HT1080 (cell line): ENCODE results near the gene ABCA2. TPM values are rescaled to one million over a fixed set of nuclear protein-coding genes. Genes with fewer than 3 reads are reported as not detected.

Experiments
- DNase-seq: peaks from one replicate; pipeline ENCODE4 v3.0.0-alpha.2; 2015; ENCODE audit warnings: low read depth
- polyA plus RNA-seq, 2 experiments: library from polyadenylated mRNA; depleted of rRNA; stranded (reverse); fragments of >200 nt; gene quantifications; 2 replicates each; pipeline ENCODE4 v1.2.3, GENCODE V29; 2015
- total RNA-seq: library from RNA; depleted of rRNA; stranded (reverse); fragments of >200 nt; shearing (Covaris generic); gene quantifications from 2 replicates; pipeline ENCODE4 v1.2.3, GENCODE V29; 2014; rRNA removed

The ABCA2 gene, protein sequence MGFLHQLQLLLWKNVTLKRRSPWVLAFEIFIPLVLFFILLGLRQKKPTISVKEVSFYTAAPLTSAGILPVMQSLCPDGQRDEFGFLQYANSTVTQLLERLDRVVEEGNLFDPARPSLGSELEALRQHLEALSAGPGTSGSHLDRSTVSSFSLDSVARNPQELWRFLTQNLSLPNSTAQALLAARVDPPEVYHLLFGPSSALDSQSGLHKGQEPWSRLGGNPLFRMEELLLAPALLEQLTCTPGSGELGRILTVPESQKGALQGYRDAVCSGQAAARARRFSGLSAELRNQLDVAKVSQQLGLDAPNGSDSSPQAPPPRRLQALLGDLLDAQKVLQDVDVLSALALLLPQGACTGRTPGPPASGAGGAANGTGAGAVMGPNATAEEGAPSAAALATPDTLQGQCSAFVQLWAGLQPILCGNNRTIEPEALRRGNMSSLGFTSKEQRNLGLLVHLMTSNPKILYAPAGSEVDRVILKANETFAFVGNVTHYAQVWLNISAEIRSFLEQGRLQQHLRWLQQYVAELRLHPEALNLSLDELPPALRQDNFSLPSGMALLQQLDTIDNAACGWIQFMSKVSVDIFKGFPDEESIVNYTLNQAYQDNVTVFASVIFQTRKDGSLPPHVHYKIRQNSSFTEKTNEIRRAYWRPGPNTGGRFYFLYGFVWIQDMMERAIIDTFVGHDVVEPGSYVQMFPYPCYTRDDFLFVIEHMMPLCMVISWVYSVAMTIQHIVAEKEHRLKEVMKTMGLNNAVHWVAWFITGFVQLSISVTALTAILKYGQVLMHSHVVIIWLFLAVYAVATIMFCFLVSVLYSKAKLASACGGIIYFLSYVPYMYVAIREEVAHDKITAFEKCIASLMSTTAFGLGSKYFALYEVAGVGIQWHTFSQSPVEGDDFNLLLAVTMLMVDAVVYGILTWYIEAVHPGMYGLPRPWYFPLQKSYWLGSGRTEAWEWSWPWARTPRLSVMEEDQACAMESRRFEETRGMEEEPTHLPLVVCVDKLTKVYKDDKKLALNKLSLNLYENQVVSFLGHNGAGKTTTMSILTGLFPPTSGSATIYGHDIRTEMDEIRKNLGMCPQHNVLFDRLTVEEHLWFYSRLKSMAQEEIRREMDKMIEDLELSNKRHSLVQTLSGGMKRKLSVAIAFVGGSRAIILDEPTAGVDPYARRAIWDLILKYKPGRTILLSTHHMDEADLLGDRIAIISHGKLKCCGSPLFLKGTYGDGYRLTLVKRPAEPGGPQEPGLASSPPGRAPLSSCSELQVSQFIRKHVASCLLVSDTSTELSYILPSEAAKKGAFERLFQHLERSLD (N-terminal part only)
- total RNA-seq = 7.5 and 9.0 TPM in 2 replicates
- 20.2 and 25.6 TPM in 2 replicates for polyA plus RNA-seq (2015; cell fraction: cytosol; rRNA removed)
- 83.6 and 95.5 TPM in 2 replicates for polyA plus RNA-seq (2015; cell fraction: nucleus; rRNA removed)

DNA sequence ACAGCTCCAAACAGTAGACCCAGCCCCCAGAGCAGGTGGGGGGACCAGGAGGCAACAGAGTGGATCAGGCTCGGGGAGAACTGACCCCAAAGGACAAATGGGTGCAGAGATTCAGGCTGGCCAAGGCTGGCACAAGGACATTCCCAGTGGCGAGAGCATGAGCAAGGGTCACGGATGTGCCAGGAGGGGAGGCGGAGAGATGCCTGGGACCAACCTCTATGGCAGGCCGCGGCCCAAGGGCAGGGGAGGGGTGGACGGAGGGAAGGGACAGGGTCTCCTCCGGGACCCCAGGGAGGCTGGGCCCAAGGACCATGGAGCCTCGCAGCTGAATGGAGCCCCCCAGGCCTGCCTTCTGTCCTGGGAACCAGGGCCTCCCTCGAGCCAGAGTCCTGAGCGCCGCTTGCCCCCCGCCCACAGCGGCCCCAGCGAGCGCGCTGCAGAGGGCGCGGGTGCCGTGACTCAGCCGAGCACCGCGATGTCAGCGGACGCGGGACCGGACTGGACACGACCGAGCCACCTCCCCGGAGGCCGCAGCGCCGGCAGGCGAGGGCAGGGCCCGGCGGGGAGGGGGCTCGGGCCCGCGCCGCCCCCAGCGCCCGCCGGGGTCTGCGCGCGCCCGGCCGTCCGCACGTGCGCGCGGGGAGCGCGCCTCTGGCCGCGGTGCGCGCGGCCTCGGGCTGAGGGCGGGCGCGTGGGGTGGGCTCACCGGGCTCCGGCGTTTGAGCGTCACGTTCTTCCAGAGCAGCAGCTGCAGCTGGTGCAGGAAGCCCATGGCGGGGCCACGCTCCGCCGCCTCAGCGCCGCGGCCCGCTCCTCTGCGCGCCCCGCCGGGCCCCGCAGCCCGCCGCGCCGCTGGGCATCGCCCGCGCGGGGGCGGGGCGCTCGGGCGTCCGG, at the start of gene ABCA2:
Gene ABCA2 (minus strand): TSS at position 869 of the 894 bp plus-strand sequence. CDS start 97 bp downstream, at position 772.
- DNase-seq = no peak

DNA sequence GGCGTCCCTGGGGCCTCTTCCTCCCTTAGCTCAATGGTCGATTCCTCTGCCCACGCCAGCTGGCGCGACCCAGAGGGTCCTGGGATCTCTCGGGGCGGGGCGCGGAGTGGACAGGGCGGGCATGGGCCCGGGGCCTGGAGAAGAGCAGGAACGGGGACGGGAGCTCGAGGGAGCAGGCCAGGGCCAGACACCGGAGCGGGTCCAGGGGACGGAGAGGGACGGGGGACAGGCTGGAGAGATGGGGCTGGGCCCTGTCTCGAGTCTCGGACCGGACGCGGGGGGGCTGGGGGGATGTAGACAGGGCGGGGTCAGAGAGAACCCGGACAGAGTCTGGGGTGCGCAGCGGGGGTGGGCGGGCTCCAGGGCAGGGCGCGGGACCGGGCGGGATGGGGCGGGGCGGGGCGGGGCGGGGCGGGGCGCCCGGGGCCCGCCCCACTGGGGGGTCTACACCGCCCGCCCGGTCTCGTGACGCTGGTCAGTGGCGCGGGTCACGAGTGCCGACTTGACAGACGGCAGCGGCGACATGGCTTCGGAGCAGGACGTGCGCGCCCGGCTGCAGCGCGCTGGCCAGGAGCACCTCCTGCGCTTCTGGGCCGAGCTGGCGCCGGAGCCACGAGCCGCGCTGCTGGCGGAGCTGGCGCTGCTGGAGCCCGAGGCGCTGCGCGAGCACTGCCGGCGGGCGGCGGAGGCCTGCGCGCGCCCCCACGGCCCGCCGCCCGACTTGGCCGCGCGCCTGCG, 49.1 kb upstream of the ABCA2 start, which contains the start of gene UAP1L1:
Gene UAP1L1 (plus strand): TSS at position 508 of the 738 bp plus-strand sequence. CDS start 16 bp downstream, at position 524.
- DNase-seq = no peak

DNA sequence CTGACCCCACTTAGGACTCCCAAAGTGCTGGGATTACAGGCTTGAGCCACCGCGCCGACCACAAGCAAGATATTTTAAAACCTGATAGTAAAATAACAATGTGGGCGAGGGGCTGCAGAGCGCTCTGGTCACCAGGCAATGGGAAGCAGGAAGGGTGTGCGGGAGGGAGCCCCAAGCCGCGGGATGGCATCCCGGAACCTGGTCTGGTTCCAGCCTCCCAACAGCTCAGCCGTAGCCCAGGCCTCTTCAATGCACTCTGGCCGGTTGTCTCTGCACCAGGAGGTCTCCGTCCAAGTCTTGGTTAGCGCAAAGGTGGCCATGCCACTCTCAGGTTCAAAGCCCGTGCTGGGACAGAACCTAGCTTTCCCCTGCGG, 48.6 kb upstream of the ABCA2 start:
- no peak for DNase-seq

DNA sequence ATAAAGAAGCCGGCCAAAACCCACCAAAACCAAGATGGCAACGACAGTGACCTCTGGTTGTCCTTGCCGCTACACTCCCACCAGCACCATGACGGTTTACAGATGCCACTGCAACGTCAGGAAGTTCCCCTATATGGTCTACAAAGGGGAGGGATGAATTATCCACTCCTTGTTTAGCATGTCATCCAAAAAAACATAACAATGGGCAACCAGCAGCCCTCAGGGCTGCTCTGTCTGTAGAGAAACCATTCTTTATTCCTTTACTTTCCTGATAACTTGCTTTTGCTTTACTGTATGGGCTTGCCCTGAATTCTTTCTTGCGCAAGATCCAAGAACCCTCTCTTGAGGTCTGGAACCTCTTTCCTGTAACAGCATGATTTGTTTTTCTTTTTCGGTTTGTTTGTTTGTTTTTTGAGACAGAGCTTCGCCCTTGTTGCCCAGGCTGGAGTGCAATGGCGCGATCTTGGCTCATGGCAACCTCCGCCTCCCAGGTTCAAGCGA, 47.3 kb upstream of the ABCA2 start:
- DNase-seq = no peak

DNA sequence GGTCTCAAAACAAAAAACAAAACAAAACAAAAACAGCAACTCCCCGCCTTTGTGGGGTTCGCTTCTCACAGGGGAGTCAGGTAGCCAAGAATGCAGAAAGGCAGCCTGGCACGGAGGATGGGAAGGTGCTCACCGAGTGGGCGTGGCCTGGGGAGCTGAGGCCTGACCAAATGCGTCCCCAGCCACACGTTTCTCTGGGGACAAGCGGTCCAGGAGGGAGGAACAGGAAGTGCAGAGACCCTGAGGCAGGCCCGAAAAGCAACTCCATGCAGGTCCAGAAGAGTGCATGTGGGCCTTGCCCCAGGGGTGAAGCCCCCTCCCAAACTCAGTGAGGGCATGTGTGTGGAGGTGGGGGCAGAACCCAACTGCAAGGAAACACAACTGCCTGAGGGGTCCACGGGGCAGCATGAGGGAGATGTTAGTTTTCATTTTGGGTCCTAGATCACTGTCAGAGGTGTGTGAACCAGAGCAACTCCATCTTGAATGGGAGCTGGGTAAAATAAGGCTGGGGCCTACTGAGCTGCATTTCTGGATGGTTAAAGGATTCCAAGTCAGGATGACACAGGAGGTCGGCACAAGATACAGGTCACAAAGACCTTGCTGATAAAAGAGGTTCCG, 46.7 kb upstream of the ABCA2 start:
- DNase-seq = no peak

DNA sequence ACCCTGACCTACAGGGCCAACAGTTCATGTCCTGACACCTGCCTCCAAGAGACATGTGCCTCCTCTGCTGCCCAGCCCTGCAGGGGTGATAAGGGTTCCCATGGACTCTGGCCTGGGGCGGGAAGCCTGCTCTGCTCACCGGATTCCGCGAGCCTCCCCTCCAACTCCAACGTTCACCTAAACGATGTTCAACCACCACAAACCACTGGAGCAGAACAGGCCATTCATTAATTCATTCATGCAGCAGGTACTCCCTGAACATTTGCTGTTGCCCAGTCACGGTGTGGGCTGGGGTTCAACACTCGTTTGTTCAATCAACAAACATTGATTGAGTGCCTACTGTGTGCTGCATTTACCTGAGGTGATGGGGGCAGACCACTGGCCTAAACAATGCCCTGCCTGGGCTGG, 46.0 kb upstream of the ABCA2 start:
- no peak for DNase-seq

DNA sequence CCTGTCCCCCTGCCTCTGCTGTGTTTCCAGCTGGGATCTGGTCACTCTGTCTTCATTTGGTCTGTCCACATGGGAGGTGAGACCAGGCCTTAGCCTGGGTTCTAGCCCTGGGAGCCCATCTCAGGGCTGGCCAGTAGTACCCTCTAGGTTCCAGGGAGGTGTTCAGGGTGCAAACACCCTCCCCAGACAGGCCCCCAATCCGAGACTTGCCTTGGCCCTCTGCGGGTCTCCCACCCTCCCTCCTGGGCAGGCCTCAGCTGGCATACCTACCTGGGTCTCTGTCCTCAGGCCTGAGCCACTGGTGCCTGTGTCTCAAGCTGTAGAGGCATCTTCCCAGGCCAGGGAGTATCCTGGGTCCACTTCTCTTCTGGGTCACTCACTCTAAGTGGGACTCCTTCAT, 43.2 kb upstream of the ABCA2 start:
- DNase-seq = no peak

DNA sequence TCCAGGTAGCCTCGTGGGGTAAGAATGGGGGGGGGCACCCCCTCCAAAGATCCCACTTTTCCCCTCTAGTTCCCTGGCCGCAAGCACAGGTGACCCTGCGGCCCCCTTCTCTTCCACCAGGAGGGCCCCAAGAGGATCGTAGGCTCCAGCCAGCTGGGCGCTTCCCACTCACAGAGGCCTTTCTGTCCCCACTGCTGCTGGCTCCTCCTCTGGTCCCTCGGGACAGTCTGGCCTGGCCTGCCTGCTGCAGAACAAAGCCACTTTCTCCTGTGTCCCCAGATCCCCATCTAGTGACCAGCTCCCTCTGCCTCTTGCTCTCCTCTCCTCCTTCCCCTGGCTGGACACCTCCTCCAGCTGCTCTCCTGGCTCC, 42.9 kb upstream of the ABCA2 start:
- no peak for DNase-seq

DNA sequence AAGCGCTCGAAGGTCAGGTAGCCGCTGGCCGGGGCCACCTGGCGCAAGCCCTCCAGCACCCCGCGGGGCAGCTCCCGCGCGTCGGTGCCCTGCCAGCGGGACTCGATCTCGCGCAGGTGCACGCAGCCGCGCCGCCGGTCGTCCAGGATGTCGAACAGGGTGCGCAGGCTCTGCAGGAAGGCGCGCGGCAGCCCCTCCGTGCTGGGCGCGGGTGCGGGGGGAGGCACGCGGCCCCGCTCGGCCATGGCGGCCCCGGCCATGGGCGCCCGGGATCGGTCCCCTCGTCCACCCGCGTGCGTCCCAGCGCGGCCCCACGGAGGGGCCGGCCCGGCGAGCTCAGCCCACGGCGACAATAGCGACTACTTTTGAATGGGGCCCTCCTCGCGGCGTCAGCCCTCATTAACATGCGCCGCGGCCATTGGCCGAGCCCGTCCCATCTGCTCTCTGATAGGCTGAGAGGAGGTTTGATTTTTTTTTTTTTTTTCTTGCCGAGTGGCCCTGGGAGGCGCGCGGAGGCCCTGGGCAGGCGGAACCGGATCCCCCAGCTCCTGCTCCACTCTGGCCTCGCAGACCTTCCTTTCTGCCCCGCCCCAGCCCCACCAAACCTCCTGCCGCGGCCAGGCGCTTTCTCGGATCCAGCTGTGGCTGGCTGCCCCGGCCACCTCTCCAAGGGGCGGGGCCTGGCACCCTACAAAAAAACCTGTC, 42.3 kb upstream of the ABCA2 start, which contains the start of gene SAPCD2:
Gene SAPCD2 (minus strand): TSS at position 357 of the 705 bp plus-strand sequence. CDS start 97 bp downstream, at position 260.
- peak; percentile 95 for DNase-seq

DNA sequence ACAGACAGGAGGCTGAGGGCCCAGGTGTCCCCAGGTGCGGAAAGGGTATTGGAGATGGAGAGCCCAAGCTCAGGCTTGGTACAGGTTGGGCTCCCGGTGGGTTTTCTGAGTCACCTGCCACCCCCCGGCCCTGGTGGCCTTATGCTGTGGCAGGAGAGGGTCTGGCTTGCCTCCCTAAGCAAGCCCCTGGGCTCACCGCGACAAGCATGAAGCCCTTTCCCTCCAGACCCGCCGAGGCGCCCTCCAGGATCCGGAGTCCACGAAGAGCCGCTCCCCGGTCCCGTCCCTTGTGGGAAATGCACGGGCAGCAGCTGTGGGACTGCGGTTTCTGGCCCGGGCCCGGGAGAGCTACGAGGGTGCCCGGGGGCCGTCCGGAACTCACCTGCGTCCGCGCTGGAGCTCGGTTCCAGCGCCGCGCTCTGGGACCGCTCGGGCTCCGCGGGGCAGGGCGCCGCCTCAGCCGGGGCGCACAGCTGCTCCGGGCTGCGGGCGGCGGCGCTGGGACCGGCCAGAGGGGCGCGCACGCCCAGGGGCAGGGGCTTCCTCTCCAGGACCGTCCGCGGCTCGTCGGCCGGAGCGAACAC, 41.6 kb upstream of the ABCA2 start:
- DNase-seq = no peak

DNA sequence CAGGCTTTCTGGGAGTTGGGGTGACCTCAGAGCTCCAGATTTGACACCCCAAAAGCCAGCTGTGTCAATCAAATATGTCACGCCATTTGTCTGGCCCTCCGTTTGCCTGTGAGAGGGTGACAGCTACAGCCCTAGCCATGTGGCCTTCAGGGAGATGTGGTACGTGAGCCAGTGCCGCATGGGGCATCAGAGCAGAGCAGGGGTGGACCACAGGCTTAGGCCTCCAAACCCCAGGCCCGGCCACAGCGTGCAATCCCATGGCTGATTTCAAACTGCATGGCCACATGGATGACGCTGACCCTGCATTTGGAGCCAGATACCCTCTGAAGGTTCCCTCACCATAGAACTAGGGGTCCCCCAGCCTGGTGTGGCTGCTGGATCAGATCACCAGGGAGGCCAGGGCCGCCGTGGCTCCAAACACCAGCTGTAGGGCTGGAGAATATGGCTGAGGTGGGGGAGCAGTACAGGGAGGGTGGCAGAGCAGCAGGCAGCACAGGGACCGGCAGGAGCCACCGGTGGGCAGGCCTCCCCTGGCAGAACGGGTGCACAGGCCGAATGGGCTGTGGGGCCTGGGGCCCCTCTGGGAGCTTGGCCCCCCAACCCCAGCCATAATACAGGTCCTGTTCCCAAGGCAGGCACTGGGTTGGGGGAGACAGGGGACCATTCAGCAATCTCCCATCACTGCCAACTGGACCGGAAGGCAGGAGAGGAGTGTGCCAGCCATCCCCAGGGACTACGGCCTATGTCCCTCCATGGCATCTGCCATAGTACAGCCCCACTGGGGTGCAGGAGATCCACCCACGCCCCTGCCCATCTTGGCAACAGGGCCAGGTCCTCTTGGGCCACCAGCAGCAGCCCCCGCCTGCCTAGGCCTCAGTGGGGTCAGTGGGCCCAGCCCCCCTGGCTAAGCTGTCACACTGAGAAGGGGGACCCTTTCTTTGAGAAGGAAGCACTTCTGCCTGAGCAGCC, 40.8 kb upstream of the ABCA2 start:
- no peak for DNase-seq

DNA sequence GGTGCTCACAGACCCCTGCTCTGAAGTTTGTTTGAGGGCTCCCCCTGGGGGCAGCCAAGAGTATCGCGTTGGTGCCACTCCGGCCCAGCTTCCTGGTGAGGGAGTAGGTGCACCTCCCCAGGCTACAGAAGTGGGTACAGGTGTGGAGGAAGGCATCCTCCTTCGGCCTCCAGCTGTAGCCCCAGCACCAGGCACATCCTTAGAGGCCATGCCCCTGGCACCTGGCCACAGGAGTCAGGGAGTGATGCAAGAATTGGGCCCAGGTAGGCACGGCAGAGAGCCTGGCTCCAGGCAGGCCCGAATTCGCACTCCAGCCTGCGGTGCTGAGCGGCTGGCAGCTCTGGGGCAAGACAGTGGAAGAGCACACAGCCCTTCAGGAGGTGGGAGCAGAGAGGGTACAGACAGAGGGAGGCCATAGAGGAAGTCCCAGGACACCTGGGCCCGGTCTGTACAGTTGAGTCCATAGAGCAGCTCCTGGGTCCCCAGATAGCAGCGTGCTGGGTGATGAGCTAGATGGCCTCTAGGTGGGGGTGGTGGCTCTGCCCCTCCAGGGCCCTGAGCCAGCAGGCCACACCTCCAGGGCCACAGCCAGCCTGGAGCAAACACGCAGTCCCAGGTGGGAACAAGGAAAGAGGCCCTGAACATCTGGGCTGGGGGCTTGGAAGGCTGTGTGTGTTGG, 40.0 kb upstream of the ABCA2 start:
- DNase-seq = peak; percentile 74

DNA sequence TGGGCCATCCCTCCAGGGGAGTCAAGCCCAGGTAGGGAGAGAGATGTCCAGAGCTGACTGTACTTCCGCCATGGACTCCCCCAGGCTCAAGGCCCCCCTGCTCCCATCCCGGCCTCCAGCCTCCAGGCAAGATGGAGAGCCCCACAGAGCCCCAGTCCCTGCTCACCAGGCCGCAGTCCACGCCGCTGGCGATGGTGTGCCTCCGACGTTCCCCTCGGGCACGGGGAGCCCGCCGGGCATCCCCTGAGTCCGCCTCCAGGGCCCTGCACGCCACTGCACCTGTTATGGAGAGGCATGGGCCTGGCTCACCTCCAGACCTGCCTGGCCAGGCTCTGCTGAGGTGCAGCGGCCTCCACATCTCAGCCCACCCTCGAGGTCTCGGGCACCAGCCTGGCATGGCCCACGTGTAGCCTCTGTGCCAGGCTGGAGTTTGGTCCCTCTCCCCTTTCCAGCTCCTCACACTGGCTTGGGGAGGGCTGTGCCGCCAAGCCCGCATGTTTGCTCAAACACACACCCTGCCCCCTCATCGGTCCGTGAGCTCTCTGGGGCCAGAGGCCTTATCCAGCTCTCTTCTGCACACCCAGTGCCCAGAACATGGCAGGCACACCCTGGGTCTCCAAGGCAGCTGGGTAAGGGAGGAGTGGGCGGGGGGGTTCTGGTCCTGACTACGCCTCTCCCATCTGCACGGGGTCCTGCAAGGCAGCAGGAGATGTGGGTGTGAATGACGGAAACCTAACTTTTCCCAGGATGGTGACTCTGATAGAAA, 38.2 kb upstream of the ABCA2 start:
- DNase-seq = no peak

DNA sequence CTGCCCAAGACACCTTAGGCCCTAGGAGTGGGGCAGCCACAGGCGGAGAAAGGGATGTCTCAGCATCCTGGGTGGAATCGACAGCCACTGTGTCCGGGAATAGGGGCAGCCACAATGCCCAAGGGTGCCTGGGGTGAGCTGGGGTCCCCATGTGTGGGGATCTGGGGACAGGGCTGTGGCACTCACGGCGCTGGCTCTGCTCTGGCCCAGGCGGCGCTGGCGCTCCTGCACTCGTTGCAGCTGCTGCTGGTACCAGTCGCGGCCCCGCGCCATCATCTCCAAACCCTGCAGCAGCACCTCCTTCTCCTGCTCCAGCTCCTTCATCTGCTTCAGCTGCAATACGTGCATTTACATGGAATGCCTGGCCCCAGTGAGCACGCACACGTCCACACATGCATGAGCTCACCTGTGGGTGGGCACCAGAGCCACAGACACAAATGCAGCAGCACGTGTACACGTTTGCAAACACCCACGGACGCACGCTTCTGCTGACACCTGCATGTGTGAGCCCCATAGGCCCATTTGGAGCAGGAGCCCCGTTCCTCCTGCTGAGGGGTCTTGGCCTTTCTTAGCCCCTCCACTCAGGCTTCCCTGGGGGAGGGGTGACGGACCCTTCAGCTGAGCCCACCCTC, 37.4 kb upstream of the ABCA2 start:
- no peak for DNase-seq

DNA sequence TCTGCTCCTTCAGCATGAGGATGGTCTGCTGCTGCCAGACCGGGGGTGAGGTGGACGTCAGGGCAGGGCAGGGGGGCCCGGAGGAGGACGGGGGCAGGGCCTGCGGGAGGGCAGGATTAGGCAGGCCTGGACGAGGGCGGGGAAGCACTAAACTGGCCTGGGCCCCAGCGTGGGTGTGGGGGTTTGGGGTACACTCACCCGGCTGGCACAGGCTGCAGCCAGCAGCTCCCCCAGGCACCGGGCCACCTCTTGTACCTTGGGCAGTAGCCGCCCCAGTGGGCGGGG, 36.8 kb upstream of the ABCA2 start:
- DNase-seq = no peak
